IMR-90 (cell line): Measurements from ENCODE around the gene KCNC2.

Source experiments
- MAZ ChIP-seq: IDR thresholded peaks from 2 replicates; pipeline ENCODE4 v1.6.1; 2012; ENCODE audit warnings: low read depth, mild to moderate bottlenecking, low read length, improper control_type of control experiment, moderate library complexity, borderline replicate concordance
- MXI1 ChIP-seq: IDR thresholded peaks from 2 replicates; pipeline ENCODE4 v1.6.1; 2012; ENCODE audit warnings: low read depth, mild to moderate bottlenecking, low read length, moderate library complexity, borderline replicate concordance
- RCOR1 ChIP-seq: IDR thresholded peaks from 2 replicates; pipeline ENCODE4 v1.6.1; 2012; ENCODE audit warnings: mild to moderate bottlenecking, low read length, improper control_type of control experiment; ENCODE audit not compliant: insufficient replicate concordance
- RFX5 ChIP-seq: IDR thresholded peaks from 2 replicates; pipeline ENCODE4 v1.8.0; 2012; ENCODE audit warnings: low read depth, mild to moderate bottlenecking, low read length, moderate library complexity
- TF ChIP-seq, protein P1 (sequence below): conservative IDR thresholded peaks from 2 replicates; pipeline ENCODE4 v1.5.1; 2012; ENCODE audit warnings: mild to moderate bottlenecking, low read depth, low read length, improper control_type of control experiment

DNA sequence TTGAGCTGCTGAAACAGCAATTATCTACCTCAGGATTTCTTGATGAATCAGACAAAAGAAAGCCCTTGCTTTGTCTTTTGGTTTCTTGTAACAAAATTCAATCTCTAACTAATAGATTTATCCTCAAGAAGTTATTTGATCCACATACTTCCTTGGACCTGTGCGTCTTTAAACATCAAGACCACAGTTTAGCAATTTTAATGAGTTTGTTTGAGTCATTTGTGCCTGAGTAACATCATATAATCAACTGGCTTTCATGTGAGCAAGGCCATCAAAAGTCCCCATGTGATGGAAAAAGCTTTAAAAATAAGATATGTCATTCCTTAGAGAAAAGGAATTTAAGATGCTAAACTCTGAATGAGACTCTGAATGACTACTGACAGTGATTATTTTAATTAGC lies 52.3 kb downstream of the KCNC2 start:
- TF ChIP-seq, protein P1, sequence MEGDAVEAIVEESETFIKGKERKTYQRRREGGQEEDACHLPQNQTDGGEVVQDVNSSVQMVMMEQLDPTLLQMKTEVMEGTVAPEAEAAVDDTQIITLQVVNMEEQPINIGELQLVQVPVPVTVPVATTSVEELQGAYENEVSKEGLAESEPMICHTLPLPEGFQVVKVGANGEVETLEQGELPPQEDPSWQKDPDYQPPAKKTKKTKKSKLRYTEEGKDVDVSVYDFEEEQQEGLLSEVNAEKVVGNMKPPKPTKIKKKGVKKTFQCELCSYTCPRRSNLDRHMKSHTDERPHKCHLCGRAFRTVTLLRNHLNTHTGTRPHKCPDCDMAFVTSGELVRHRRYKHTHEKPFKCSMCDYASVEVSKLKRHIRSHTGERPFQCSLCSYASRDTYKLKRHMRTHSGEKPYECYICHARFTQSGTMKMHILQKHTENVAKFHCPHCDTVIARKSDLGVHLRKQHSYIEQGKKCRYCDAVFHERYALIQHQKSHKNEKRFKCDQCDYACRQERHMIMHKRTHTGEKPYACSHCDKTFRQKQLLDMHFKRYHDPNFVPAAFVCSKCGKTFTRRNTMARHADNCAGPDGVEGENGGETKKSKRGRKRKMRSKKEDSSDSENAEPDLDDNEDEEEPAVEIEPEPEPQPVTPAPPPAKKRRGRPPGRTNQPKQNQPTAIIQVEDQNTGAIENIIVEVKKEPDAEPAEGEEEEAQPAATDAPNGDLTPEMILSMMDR = no peak
- TF ChIP-seq MAZ (no peak), MXI1 (no peak), RFX5 (no peak), RCOR1 (no peak)
